Subcutaneous adipose tissue (tissue), 4 donors: ENCODE data around the gene AOAH. TPM values are rescaled to one million over a fixed set of nuclear protein-coding genes. Genes with fewer than 3 reads are reported as not detected.

Experiments used
- total RNA-seq, 4 donors: library from RNA; depleted of rRNA; stranded (reverse); fragments of >200 nt; gene quantifications; one replicate each; pipeline ENCODE4 v1.1.0, GENCODE V29; 2016
- TF ChIP-seq, protein P1 (sequence below): fragments of 450-650 bp; IDR thresholded peaks from one replicate; pipeline ENCODE4 v1.5.1; 2016; ENCODE audit warnings: low read depth, mild to moderate bottlenecking, control low read depth, antibody characterized with exemption, moderate library complexity

The AOAH gene
- total RNA-seq, 4 donors from 2014 or later: 4.6 to 51.7 (median 15.3) TPM

DNA sequence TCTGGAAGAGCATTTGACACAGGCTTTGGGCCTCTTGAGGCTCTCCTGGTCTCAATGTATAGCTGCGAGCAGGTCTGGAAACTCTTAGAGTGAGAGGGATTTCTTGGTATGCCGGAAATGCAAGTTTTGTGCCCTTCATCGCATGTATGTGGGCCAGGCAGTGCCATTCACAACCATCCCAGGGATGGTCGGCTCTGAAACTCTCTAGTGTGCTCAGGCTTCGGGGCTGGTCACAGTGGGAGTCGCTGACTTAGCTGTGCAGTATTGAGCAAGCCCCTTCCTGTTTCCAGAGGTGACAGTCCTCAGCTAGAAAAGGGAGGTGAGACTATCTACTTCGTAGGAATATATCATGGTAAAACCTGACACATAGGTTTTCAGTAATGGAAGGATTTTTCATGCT, 2.0 kb upstream of the AOAH start:
- TF ChIP-seq, protein P1, sequence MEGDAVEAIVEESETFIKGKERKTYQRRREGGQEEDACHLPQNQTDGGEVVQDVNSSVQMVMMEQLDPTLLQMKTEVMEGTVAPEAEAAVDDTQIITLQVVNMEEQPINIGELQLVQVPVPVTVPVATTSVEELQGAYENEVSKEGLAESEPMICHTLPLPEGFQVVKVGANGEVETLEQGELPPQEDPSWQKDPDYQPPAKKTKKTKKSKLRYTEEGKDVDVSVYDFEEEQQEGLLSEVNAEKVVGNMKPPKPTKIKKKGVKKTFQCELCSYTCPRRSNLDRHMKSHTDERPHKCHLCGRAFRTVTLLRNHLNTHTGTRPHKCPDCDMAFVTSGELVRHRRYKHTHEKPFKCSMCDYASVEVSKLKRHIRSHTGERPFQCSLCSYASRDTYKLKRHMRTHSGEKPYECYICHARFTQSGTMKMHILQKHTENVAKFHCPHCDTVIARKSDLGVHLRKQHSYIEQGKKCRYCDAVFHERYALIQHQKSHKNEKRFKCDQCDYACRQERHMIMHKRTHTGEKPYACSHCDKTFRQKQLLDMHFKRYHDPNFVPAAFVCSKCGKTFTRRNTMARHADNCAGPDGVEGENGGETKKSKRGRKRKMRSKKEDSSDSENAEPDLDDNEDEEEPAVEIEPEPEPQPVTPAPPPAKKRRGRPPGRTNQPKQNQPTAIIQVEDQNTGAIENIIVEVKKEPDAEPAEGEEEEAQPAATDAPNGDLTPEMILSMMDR: no peak

DNA sequence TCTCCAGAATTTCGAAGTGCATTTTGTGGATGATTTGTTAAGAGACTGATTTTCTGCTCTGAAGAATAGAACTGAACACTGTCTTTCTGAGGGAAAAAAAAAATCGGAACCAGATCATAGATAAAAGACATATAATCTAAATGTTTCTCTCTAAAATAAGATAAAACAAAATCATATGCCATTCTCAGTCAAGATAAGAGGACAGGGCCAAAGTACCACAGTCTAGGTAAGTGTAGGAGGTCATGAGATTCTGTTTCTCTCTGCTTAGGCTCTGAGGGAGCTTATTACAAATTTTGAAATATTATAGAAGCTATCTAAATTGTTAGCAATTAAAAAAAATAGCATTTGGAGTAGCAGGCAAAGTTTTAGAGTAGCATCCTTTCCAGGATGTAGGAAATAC, 702 bp upstream of the AOAH start:
- TF ChIP-seq, protein P1: no peak

DNA sequence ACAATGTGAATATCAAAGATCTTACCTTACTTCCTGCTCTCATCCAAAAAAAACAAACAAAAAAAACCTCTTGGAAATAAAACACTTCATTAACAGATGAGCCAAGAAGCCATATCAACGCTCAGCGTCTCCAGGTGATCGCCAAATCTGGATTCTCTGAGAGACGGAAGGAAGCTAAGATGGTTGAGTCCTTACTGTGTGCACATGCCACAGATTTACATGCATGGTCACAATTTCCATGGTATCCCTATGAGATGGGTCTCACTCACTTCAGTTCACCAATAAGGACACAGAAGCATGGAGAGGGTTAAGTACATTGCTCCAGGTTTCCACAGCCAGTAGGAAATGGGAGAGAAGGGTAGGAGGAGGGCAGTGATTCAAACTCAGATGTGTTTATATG, 1.0 kb downstream of the AOAH start:
- TF ChIP-seq, protein P1: no peak

DNA sequence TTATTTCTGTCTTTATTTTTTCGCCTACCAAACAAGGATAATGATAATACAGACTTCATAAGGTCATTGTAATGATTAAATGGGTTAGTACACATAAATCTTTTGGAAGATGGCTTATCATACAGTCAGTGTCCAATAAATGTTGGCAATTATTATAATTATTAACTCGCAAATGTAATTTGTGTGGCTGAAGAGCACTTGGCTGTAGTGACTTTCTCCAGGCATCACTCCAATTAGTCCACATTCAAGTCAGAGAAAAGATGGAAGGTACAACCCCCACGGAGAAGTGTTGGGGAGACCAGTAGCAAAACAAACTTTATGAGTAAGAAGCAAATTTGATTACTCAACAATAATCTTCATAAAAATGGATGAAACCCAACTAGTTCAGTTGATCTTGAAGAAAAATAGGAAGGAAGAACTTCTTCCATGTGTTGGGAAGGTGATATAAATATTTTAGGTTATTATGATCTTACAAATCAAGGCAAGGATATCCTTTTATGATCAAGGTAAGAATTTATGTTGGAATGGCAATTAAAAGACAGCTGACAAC, 5.1 kb downstream of the AOAH start:
- TF ChIP-seq, protein P1: no peak

DNA sequence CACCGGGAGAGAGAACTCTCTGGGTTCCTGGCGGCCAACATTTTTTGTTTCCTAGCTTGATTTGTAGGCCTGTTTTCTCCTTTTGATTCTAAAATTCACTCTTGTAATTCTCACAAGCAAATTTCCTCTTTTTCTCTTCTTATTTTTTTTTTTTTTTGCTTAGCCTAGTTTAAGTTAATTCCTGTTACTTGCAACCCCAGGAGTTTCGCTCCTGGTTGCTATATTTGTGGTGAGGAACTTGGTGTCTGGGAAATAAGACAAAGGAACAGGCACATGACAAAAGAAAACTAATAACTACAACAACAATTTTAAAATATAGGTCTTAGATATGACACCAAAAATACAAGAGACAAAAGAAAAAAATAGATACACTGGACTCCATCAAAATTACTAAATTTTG, 6.7 kb downstream of the AOAH start:
- TF ChIP-seq, protein P1: no peak

DNA sequence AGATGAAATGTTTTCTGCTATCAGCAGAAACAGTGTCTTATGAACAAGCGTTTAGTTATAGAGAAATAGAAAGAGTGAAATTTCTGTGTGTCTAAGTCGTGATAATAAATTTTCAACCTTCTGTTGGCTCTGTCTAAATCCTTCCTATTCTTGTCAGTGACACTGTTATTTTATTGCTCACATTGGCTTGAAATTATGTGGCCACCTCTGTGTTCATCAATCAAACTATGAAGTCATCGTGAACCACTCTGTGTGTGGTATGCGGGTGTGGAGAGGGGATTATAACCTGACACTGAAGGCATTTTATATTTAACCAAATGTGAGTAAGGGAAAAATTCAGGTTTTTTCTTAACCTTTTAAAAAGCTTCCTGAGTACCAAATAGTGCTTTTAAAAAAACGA, 12.3 kb downstream of the AOAH start:
- TF ChIP-seq, protein P1: no peak

DNA sequence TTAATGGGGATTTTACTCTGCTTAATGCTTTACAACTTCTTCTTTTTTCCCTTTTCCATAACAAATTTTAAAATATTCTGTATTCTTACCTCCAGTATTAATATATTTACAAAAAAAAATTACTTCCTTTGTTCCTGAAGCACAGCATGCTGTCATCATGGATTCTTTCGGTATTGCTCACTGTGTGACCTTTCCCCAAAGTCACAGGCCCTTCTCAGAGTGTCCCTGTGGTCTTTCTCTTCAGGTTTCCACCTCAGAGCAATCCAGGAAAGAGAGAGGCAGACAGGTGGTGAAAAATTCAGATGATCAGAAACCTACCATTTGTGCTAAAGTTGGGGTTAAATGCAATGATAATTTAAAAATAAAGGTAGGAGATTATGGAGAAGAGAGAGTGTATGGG, 13.0 kb downstream of the AOAH start:
- TF ChIP-seq, protein P1: no peak
